ENCODE measurements around the gene RAB7B.
"Not testable (repeated sequence)": the region's sequence is repeated elsewhere in the genome, so short reads cannot be mapped to it uniquely, and the experiment has no call there.

RAB7B gene

GRCh38 chr1:206002871-206003801 is at the start of gene RAB7B:
TSS of gene RAB7B (minus strand) at chr1:206003395. CDS start at chr1:205994135, 9,260 bp downstream.
- Mint-ChIP-seq H3K36me3 (ENCODE audit: low read depth) (no peaks in the 10 kb centered on the region), H3K9me3 (no peaks in the 10 kb centered on the region), H3K4me3 (no peak within 1 kb of the TSS), H3K4me1 (ENCODE audit: low read depth) (peaks cover 7% of the 10 kb centered on the region), H3K27ac (no peak within 1 kb of the TSS), H3K27me3 (ENCODE audit: low read depth) (peaks cover 7% of the 10 kb centered on the region)

DNA sequence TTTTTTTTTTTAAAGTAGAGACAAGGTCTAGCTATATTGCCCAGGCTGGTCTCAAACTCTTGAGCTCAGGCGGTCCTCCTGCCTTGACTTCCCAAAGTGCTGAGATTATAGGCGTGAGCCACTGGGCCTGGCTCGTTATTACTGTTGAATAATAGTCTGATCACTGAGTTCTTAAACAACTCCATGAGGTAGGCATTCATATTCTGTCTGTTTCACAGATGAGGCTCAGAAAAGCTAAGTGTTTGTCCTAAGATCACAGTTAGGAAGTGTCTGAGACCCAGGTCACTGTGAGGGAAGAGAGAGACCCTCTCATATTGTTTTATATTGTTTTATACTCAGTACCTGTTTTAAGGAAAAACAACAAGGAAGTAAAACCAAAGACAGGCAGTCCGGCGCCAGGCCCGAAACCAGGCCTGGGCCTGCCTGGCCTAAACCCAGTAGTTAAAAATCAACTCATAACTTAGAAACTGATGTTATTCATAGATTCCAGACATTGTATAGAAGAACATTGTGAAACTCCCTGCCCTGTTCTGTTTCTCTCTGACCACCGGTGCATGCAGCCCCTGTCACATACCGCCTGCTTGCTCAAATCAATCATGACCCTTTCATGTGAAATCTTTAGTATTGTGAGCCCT is 49.2 kb upstream of the RAB7B start:
- H3K4me3 Mint-ChIP-seq; H3K9me3 Mint-ChIP-seq; H3K36me3 Mint-ChIP-seq (ENCODE audit: low read depth): not testable (repeated sequence)
- H3K27me3 Mint-ChIP-seq (ENCODE audit: low read depth): peaks cover 31% of the 10 kb centered on the region
- peak overlapping the region; percentile 32 for H3K27ac Mint-ChIP-seq
- H3K4me1 Mint-ChIP-seq (ENCODE audit: low read depth): peaks cover 39% of the 10 kb centered on the region

DNA sequence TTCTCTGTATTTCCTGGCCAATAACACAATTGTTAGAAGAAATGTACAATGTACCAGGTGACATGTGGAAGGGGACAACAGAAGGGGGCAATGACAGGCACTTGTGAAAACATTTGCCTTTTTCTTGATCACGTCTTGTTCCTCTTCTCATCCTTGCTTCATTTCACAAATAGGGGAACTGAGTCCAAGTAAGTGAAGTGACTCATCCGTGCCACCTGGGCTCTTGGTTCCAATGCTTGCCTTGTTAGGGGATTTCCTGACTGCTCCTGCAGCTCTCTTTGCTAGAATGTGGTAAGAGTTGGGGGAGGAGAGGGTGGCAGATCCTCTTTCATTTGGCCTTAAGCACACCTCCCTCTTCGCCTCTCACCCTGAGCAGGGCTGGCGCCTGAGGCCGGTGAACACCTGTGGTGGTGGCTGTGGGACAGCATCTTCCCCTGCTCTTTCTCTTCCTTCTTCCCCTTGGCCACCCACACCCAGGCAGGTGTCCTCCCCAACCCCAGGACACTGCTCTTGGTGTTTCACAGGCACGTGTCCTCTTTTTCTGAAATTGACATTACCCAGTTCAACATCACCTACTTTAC is 47.5 kb upstream of the RAB7B start:
- H3K27ac Mint-ChIP-seq: peak overlapping the region; percentile 93
- H3K36me3 Mint-ChIP-seq (ENCODE audit: low read depth): peaks cover 5% of the 10 kb centered on the region
- H3K4me3 Mint-ChIP-seq: peak overlapping the region; percentile 36
- H3K27me3 Mint-ChIP-seq (ENCODE audit: low read depth): peaks cover 20% of the 10 kb centered on the region
- H3K9me3 Mint-ChIP-seq: no peaks in the 10 kb centered on the region
- peaks cover 39% of the 10 kb centered on the region for H3K4me1 Mint-ChIP-seq (ENCODE audit: low read depth)

- Mint-ChIP-seq H3K4me1 (ENCODE audit: low read depth) (peaks cover 39% of the 10 kb centered on the region), H3K36me3 (ENCODE audit: low read depth) (peaks cover 5% of the 10 kb centered on the region), H3K27ac (no peak overlapping the region)
Measured at GRCh38 chr1:206049919-206050600, 46.9 kb upstream of the RAB7B start.

GRCh38 chr1:206049293-206049692 is 46.1 kb upstream of the RAB7B start:
- Mint-ChIP-seq H3K4me1 (ENCODE audit: low read depth) (peaks cover 39% of the 10 kb centered on the region), H3K27ac (no peak overlapping the region), H3K36me3 (ENCODE audit: low read depth) (peaks cover 5% of the 10 kb centered on the region), H3K27me3 (ENCODE audit: low read depth) (peaks cover 14% of the 10 kb centered on the region), H3K9me3 (no peaks in the 10 kb centered on the region), H3K4me3 (no peak overlapping the region)

More at GRCh38 chr1:206049919-206050600, 46.9 kb upstream of the RAB7B start:
- peaks cover 16% of the 10 kb centered on the region for H3K27me3 Mint-ChIP-seq (ENCODE audit: low read depth)
- no peak overlapping the region for H3K4me3 Mint-ChIP-seq
- no peaks in the 10 kb centered on the region for H3K9me3 Mint-ChIP-seq

DNA sequence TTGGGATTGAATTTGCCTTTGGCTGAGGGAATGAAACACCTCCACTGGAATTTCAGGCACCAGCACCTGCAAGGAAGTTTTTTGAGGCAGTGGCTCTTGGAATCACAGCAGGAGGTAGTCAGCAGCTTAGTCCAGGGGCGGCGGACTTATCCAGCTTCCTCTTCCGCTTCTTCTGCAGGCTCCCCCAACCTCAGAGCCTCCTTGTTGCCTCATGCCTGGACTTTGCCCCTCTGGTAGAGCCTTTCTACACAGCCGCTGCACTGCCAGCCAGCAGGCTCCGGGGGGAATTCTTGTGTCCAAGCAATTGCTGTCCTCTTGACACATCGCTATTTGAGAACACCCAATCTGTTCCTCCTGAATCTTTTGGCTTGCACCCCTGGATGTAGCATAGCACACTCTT is 45.4 kb upstream of the RAB7B start:
- Mint-ChIP-seq H3K9me3 (no peaks in the 10 kb centered on the region), H3K27ac (no peak overlapping the region), H3K4me1 (ENCODE audit: low read depth) (peaks cover 37% of the 10 kb centered on the region), H3K36me3 (ENCODE audit: low read depth) (peaks cover 5% of the 10 kb centered on the region), H3K27me3 (ENCODE audit: low read depth) (peaks cover 17% of the 10 kb centered on the region), H3K4me3 (no peak overlapping the region)

DNA sequence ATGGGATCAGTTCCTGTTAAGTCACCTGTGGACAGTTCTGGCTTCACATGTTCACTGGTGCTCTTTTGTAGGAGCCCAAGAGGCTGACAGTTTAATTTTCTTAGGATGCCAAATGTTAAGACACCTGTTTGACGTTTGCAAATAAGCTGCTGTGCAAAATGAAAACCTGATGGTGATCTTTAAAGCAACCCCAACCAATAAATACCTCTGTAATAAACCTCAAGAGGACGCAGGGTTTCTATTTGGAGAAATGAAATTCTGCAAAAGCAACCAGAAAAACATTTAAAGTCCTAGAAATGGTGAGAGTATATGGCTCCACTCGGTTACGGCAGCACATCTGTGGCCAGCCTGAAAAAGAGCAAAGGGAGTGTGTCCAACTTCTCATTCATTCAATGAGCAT is 44.1 kb upstream of the RAB7B start:
- Mint-ChIP-seq H3K27ac (no peak overlapping the region), H3K9me3 (no peaks in the 10 kb centered on the region), H3K36me3 (ENCODE audit: low read depth) (no peaks in the 10 kb centered on the region), H3K4me1 (ENCODE audit: low read depth) (peaks cover 26% of the 10 kb centered on the region), H3K27me3 (ENCODE audit: low read depth) (peaks cover 18% of the 10 kb centered on the region), H3K4me3 (no peak overlapping the region)

GRCh38 chr1:206041640-206042039 is 38.4 kb upstream of the RAB7B start:
- H3K27ac Mint-ChIP-seq: no peak overlapping the region

GRCh38 chr1:206040328-206040727 is 37.1 kb upstream of the RAB7B start:
- no peak overlapping the region for H3K27ac Mint-ChIP-seq
- H3K4me3 Mint-ChIP-seq: no peak overlapping the region
- peaks cover 51% of the 10 kb centered on the region for H3K27me3 Mint-ChIP-seq (ENCODE audit: low read depth)
- peaks cover 14% of the 10 kb centered on the region for H3K4me1 Mint-ChIP-seq (ENCODE audit: low read depth)
- H3K9me3 Mint-ChIP-seq: no peaks in the 10 kb centered on the region
- peaks cover 1% of the 10 kb centered on the region for H3K36me3 Mint-ChIP-seq (ENCODE audit: low read depth)

More at GRCh38 chr1:206041640-206042039, 38.4 kb upstream of the RAB7B start:
- Mint-ChIP-seq H3K9me3 (no peaks in the 10 kb centered on the region), H3K4me1 (ENCODE audit: low read depth) (peaks cover 14% of the 10 kb centered on the region), H3K4me3 (no peak overlapping the region), H3K27me3 (ENCODE audit: low read depth) (peaks cover 39% of the 10 kb centered on the region), H3K36me3 (ENCODE audit: low read depth) (peaks cover 1% of the 10 kb centered on the region)

- Mint-ChIP-seq H3K4me3 (no peak overlapping the region), H3K9me3 (no peaks in the 10 kb centered on the region), H3K27me3 (ENCODE audit: low read depth) (peaks cover 61% of the 10 kb centered on the region), H3K4me1 (ENCODE audit: low read depth) (peaks cover 20% of the 10 kb centered on the region), H3K27ac (no peak overlapping the region), H3K36me3 (ENCODE audit: low read depth) (peaks cover 1% of the 10 kb centered on the region)
Measured at GRCh38 chr1:206039046-206039973, 36.1 kb upstream of the RAB7B start.

DNA sequence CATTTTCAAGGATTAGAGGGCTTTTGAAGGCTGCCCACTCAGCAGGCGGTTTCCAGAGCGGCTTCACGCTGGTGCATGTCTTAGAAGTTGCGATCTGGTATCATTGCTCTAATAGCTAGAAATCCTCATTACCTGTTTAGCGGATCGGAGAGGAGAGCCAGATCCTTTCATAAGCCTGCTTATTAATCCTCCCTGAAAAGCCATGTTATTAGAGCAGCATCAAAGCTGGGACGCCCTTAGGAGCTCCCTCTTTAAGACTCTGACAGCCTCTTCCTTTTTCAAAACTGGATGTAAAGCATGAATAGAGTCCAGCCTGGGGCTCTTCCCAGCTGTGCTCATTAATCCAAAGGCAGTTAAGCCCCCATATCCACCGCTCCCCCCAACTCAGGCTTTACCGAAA is 34.4 kb upstream of the RAB7B start:
- Mint-ChIP-seq H3K4me3 (no peak overlapping the region), H3K27ac (no peak overlapping the region), H3K36me3 (ENCODE audit: low read depth) (peaks cover 1% of the 10 kb centered on the region), H3K4me1 (ENCODE audit: low read depth) (peaks cover 20% of the 10 kb centered on the region), H3K27me3 (ENCODE audit: low read depth) (peaks cover 65% of the 10 kb centered on the region), H3K9me3 (no peaks in the 10 kb centered on the region)

GRCh38 chr1:206036663-206037455 is 33.7 kb upstream of the RAB7B start:
- H3K36me3 Mint-ChIP-seq (ENCODE audit: low read depth): peaks cover 1% of the 10 kb centered on the region
- peaks cover 20% of the 10 kb centered on the region for H3K4me1 Mint-ChIP-seq (ENCODE audit: low read depth)
- no peaks in the 10 kb centered on the region for H3K9me3 Mint-ChIP-seq
- no peak overlapping the region for H3K27ac Mint-ChIP-seq
- H3K4me3 Mint-ChIP-seq: no peak overlapping the region
- peaks cover 68% of the 10 kb centered on the region for H3K27me3 Mint-ChIP-seq (ENCODE audit: low read depth)

DNA sequence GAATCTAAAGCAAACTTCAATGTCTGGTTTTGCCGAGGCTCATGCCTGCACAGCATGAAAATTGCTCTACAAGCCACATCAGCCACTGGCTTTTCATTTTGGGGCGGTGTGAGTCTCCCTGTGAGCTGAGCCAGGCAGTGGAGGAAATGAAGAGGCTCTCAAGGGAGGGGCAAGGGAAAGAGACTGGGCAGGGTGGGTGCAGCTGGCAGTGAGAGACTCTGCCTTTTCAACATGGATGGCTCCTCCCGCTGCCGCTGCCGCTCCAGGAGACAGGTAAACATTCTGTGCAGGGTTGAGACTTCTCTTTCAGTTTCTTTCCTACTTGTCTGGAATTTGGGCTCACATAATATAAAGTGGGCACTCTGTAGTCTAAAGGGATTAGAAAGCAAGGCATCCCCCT is 31.8 kb upstream of the RAB7B start:
- peaks cover 57% of the 10 kb centered on the region for H3K27me3 Mint-ChIP-seq (ENCODE audit: low read depth)
- H3K36me3 Mint-ChIP-seq (ENCODE audit: low read depth): peaks cover 1% of the 10 kb centered on the region
- no peak overlapping the region for H3K27ac Mint-ChIP-seq
- H3K4me3 Mint-ChIP-seq: peak overlapping the region; percentile 3
- peaks cover 23% of the 10 kb centered on the region for H3K4me1 Mint-ChIP-seq (ENCODE audit: low read depth)
- H3K9me3 Mint-ChIP-seq: no peaks in the 10 kb centered on the region

Data from T-helper 1 cell treated with Interleukin-12 subunit alpha and Interleukin-12 subunit beta and Interleukin-4 antibody, amounts not matched to agents 30 μg/mL and 1 μg/mL, for 36 hours (primary cell).